K562 (cell line): ENCODE data around the gene TENM3.

ENCODE experiments used
- CTCF ChIP-seq, 3 experiments: IDR thresholded peaks in 2 of 3; conservative IDR thresholded peaks in 1 of 3; 2 replicates each; pipeline ENCODE4 v1.5.1; 2011 to 2012; ENCODE audit warnings: low read length in 3 of 3, mild to moderate bottlenecking in 3 of 3, control low read depth in 2 of 3, improper control_type of control experiment in 1 of 3, inconsistent platforms in 1 of 3, low read depth in 1 of 3, mixed read lengths in 1 of 3, moderate library complexity in 1 of 3; ENCODE audit not compliant: insufficient read depth in 2 of 3
- DPF2 ChIP-seq: fragments of 450-650 bp; IDR thresholded peaks from 2 replicates; pipeline ENCODE4 v1.6.1; 2016
- LARP7 ChIP-seq: fragments of 450-650 bp; IDR thresholded peaks from 2 replicates; pipeline ENCODE4 v1.6.1; 2016
- MAFK ChIP-seq: IDR thresholded peaks from 2 replicates; pipeline ENCODE4 v1.6.1; 2011; ENCODE audit warnings: low read length, improper control_type of control experiment
- MEF2A ChIP-seq: IDR thresholded peaks from 2 replicates; pipeline ENCODE4 v1.6.1; 2011; ENCODE audit warnings: low read depth, mild to moderate bottlenecking, low read length, moderate library complexity; ENCODE audit not compliant: control insufficient read depth
- RBM34 ChIP-seq: fragments of 200-400 bp; formaldehyde crosslinking; IDR thresholded peaks from 2 replicates; pipeline ENCODE4 v1.6.1; 2018; ENCODE audit warnings: low read length, borderline replicate concordance; ENCODE audit not compliant: insufficient read depth
- USF2 ChIP-seq: sonication (generic); formaldehyde crosslinking; IDR thresholded peaks from 2 replicates; pipeline ENCODE4 v1.5.0; 2020; ENCODE audit warnings: missing genetic modification reagents
- ZBED1 ChIP-seq: IDR thresholded peaks from 2 replicates; pipeline ENCODE4 v1.6.1; 2014
- ZBTB2 ChIP-seq: fragments of 450-650 bp; IDR thresholded peaks from 2 replicates; pipeline ENCODE4 v1.6.1; 2016; ENCODE audit warnings: antibody characterized with exemption
- ZNF77 ChIP-seq: fragments of 250-450 bp; sonication (Bioruptor Pico); IDR thresholded peaks from 2 replicates; pipeline ENCODE4 v1.5.0; 2020
- ZZZ3 ChIP-seq: fragments of 450-650 bp; IDR thresholded peaks from 2 replicates; pipeline ENCODE4 v1.6.1; 2016; ENCODE audit warnings: antibody characterized with exemption, mild to moderate bottlenecking, moderate library complexity

DNA sequence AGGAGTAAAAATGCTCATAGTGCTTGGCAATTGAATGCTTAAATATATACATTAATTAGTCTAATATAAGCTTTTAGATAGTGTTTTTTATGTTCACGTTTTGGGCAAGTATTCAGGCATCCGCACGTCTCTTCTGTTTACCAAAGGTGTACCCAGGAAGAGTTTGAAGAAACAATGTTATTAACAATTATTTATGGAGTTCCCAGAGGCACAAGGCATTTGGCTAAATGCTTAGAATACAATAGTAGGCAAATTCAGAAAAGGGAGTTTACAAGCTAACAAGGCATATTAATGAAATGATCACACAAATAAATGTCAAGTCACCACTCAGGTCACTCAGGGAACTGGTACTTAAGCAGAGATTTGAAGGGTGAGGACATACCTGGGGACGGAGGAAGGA, 294.8 kb downstream of the TENM3 start:
- TF ChIP-seq CTCF (IDR thresholded peaks at IDR 0.05 in 2 of 3, conservative IDR thresholded peaks at IDR 0.05 in 1 of 3; ENCODE audit: insufficient read depth in 2 of 3, low read depth in 1 of 3, low read length in 3 of 3) (no peak), ZBTB2 (no peak), MEF2A (no peak), MAFK (no peak), ZZZ3 (no peak), LARP7 (no peak), RBM34 (no peak), DPF2 (no peak), USF2 (no peak), ZNF77 (CRISPR knock-in tag) (no peak), ZBED1 (no peak)
